CD4-positive, alpha-beta T cell treated with Interleukin-12 subunit alpha and Interleukin-12 subunit beta, for 1 hour (primary cell): Measurements from ENCODE around the gene HEXIM2.
A peak's percentile ranks its signal among the peaks of the same experiment; 100 is the strongest.
"Not testable (repeated sequence)": the region's sequence is repeated elsewhere in the genome, so short reads cannot be mapped to it uniquely, and the experiment has no call there.

Source experiments
- DNase-seq: peaks from one replicate; pipeline ENCODE4 v3.0.0-alpha.2; 2020

The HEXIM2 gene

DNA sequence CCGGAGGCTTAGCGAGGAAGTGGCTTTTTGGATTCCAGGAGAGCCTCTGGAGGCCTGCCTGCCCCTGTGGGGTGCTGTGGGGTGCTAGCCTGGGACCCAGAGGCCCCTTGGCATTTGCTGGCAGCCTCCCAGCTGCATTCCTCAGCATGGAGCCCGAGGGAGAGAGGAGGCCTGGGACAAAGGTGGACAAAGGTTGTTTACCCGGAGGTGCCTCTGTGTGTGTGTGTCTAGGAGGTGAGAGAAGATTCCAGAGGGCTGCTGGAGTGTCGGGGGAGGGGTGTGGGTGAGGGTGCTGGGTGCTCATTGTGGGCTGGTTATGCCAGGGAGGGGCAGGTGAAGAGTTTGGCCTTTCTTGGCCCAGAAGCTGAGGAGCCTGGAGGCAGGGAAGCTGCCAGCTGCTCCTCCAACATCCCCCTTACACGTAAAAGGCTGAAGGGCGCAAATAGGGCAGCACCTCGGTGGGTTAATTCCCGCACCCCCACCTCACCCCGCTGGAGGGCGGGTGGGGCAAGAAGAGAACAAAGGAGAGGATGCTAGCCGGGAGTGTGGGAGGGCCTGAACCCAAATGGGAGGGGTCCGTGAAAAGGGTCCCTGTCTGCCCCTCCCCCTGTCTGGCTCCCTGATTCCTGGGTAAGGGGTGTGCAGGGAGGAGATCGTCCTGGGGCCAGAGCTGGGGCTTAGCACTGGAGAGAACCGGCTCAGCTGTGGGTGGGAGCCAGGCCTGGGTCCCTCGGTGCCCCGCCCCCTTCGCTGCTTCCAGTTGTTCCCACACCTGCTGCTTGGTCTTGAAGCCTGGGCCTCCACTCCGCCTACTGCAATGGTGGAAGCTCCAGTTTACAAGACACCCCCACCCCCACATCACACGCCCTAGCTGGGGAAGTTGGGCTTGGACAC, 9.9 kb downstream of the HEXIM2 start:
- DNase-seq: no peak

GRCh38 chr17:45172232-45172540, 10.5 kb downstream of the HEXIM2 start:
- DNase-seq: no peak

DNA sequence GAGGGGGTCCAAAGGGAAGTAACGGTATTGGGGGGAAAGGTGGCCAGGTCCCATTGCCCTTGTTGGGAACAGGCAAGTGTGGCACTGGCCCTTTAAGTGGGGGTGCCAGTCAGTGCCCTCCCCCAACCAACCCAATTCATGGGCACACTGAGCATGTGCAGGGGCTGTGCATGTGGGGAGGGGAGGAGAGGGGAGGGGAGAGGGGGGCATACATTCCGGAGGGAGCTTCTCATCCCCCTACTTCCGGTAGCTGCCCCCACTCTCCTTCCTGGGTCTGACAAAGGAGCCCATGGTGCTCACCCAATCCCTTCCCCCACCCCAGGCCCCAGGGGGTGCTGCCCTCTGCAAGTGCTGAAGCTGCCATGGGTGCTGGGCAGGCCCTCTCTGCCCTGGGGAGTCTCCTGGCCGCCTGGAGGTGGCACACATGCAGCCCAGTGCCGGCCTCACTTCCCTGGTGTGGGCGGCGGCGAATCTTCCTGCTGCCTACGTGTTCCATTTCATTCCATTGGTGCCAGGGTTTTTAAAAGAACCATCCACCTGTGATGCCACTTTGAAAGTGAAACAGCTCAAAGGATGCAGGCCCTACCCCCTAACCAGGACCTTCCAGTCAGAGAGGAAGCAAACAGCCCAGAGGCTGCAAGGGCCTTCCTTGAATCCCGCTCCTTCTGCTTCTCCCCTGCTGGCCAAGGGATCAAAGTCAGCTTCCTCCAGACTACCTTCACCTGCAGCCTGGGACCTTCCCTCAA, 11.0 kb downstream of the HEXIM2 start:
- peak; percentile 58 for DNase-seq

GRCh38 chr17:45175759-45176115, 14.1 kb downstream of the HEXIM2 start:
- no peak for DNase-seq

- no peak for DNase-seq
Measured at GRCh38 chr17:45177563-45177962, 15.9 kb downstream of the HEXIM2 start.

DNA sequence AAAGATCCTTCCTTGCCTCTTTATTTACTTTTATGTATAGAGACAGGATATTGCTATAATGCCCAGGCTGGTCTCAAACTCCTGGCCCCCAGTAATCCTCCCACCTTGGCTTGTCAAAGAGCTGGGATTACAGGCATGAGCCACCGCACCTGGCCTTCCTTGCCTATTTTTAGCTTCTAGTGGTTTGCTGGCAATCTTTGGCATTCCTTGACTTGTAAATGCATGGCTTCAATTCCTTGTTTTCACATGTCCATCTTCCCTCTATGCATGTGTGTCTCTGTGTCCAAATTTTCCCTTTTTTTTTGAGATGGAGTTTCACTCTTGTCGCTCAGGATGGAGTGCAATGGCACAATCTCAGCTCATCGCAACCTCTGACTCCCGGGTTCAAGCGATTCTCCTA, 22.5 kb downstream of the HEXIM2 start:
- DNase-seq: no peak

- DNase-seq: no peak
Measured at GRCh38 chr17:45186801-45187354, 25.2 kb downstream of the HEXIM2 start.

- DNase-seq: no peak
Measured at GRCh38 chr17:45189009-45189408, 27.3 kb downstream of the HEXIM2 start.

GRCh38 chr17:45190503-45191255, 29.0 kb downstream of the HEXIM2 start:
- no peak for DNase-seq

- DNase-seq: no peak
Measured at GRCh38 chr17:45195424-45195823, 33.7 kb downstream of the HEXIM2 start.

GRCh38 chr17:45197108-45197507, 35.4 kb downstream of the HEXIM2 start:
- DNase-seq: no peak

- DNase-seq: peak; percentile 87
Measured at GRCh38 chr17:45197555-45198334, 36.1 kb downstream of the HEXIM2 start.

DNA sequence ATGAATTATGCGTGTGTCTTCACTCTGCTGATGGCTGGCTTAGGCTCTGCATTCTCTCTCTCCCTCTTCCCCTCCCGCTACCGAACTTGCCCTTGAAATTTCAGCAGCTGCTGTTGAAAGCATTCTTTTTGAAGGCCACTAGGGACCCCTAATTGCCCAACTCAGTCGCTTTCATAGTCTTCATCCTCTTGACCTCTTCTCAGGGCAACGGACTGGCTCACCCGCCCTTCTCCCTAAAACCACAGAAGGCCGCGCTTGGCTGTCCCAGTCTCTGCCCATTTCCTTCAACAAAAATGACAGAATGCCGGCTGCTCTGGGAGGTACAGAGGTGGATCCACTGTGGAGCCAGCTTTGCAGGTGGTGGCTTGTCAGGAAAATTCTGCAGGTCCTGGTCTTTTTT, 39.0 kb downstream of the HEXIM2 start:
- no peak for DNase-seq

DNA sequence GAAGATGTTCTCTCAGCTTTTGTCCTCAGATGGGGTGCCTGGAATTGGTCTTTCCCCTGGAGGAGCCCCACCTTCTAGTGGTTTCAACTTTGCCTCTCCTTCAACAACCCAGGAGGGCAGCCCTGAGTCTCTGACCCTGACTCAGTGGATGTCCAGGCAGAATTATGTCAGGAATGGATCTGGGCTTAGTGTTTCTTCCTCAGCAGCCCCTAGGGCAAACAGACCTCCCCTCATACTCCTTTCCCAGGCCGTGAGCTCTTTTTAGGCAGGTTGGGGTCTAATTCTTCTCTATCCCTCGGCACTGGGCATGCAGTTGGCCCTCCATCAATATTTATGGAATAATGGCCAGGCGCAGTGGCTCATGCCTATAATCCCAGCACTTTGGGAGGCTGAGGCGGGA, 39.8 kb downstream of the HEXIM2 start:
- DNase-seq: no peak

DNA sequence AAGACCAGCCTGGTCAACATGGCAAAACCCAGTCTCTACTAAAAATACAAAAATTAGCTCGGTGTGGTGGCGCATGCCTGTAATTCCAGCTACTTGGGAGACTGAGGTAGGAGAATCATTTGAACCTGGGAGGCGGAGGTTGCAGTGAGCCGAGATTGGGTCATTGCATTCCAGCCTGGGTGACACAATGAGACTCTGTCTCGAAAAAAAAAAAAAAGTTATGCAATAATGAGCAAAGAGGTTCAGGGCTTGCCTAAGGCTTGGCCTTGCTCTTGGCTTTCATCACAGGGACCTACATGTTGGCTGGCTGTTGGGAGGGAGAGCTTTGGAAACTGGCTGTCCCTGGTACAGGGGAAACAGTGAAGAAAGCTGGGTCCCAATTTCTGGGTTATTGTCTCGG, 40.2 kb downstream of the HEXIM2 start:
- not testable (repeated sequence) for DNase-seq

DNA sequence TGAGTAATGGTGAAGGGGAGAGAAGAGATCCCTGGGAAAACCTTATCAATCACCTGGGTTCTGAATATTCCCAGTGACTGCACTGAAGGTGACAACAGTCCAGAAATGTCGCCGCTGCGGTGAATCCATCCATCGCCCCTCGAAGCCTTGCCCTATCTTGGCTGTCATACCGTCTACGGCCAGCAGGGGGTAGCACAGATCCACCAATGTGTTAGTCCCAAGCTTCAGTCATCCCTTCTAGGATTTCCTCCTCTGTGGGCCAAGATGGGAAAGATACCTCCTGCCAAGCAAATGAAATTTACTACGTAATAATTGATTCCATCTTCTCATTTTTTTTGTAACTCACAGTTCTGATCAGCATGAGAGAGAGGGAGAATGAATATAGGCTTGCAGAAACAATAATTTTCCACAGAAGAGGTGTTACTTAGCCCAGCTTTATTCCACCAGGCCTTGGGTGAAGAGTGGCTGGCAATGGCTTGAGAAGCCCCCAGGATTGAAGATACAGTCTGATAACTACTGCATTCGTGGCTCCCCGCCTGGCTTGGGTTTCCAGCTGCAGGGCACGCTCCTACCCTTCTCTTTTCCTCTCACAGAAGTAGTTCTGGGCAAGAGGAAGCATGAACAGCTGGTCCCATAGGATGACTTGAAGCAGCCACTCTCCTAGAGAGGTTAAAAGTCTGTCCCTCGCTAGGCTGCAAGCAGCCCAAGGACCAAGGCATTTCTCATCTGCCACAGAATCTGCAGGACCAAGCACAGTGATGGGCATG, 57.4 kb downstream of the HEXIM2 start:
- peak; percentile 87 for DNase-seq
